Transverse colon (tissue), 4 donors: ENCODE data around the gene ZNF445. TPM values are rescaled to one million over a fixed set of nuclear protein-coding genes. Genes with fewer than 3 reads are reported as not detected.
"Not testable (repeated sequence)": the region's sequence is repeated elsewhere in the genome, so short reads cannot be mapped to it uniquely, and the experiment has no call there.

Source experiments
- DNase-seq: peaks from one replicate; pipeline ENCODE4 v3.0.0-alpha.2; 2019
- H3K27ac ChIP-seq, 4 donors: fragments of 200-600 bp; sonication (generic); 2 replicates each; pipeline ENCODE4 v1.5.1; 2016 to 2018; ENCODE audit warnings: inconsistent platforms in 4 of 4
- H3K27me3 ChIP-seq: fragments of 200-600 bp; sonication (generic); 2 replicates; pipeline ENCODE4 v1.5.1; 2017; ENCODE audit warnings: inconsistent platforms
- H3K36me3 ChIP-seq, 4 donors: fragments of 200-600 bp; sonication (generic); 2 replicates each; pipeline ENCODE4 v1.5.1; 2017 to 2019; ENCODE audit warnings: inconsistent platforms in 4 of 4
- H3K4me1 ChIP-seq, 4 donors: fragments of 200-600 bp; sonication (generic); 2 replicates each; pipeline ENCODE4 v1.5.1; 2017 to 2020; ENCODE audit warnings: inconsistent platforms in 4 of 4
- H3K4me3 ChIP-seq, 4 donors: fragments of 200-600 bp; sonication (generic); 1 replicate in 1 of 4; 2 replicates in 3 of 4; pipeline versions ENCODE4 v1.5.1 to v1.6.1; 2017 to 2019; ENCODE audit warnings: inconsistent platforms in 4 of 4
- H3K9me3 ChIP-seq, 2 donors: fragments of 200-600 bp; sonication (generic); 2 replicates each; pipeline ENCODE4 v1.5.1; 2017 to 2019; ENCODE audit warnings: inconsistent platforms in 2 of 2
- EP300 ChIP-seq: sonication (generic); formaldehyde crosslinking; IDR thresholded peaks from one replicate; pipeline ENCODE4 v1.6.1; 2017; ENCODE audit warnings: antibody characterized with exemption, low read depth
- POLR2A ChIP-seq: fragments of 450-650 bp; IDR thresholded peaks from one replicate; pipeline ENCODE4 v1.6.1; 2016; ENCODE audit warnings: antibody characterized with exemption, mild to moderate bottlenecking, moderate library complexity
- POLR2AphosphoS5 ChIP-seq, 3 donors: sonication (generic); formaldehyde crosslinking; IDR thresholded peaks; one replicate each; pipeline ENCODE4 v1.6.1; 2016; ENCODE audit warnings: antibody characterized with exemption in 3 of 3
- WGBS, 2 donors: methylation state at CpG; one replicate each; pipeline ENCODE4 v1.1.5; 2018; ENCODE audit warnings: low coverage in 1 of 2; 5-methylcytosine and 5-hydroxymethylcytosine counted together
- in situ Hi-C, 4 donors: fragments of 200-750 bp; cut with MboI; loops; one replicate each; pipeline versions ENCODE4 v1.15.0 to v1.15.1; 2017; ENCODE audit warnings: low sequenced_read_pairs in 3 of 4, low pct_ligation_motif_present in 1 of 4, low pct_unique_long_range_greater_than_20kb in 1 of 4
- intact Hi-C: fragments of 100-400 bp; cut with DNase I; formaldehyde crosslinking; loops from one replicate; pipeline ENCODE4 v1.15.1; 2023; ENCODE audit warnings: low total_unique reads
- total RNA-seq, 4 donors: library from RNA; depleted of rRNA; stranded (reverse); fragments of >200 nt; gene quantifications; one replicate each; pipeline ENCODE4 v1.1.0, GENCODE V29; 2016
- TF ChIP-seq, protein P1 (sequence below), 5 experiments: fragments of 200-600 bp in 3 of 5; fragments of 450-650 bp in 2 of 5; sonication (generic) in 3 of 5; IDR thresholded peaks; 1 replicate in 2 of 5; 2 replicates in 3 of 5; pipeline ENCODE4 v1.5.1; 2016 to 2017; ENCODE audit warnings: antibody characterized with exemption in 5 of 5, inconsistent platforms in 3 of 5, mild to moderate bottlenecking in 2 of 5, moderate library complexity in 1 of 5

Gene ZNF445
- total RNA-seq, 4 donors from 2014 or later: 6.8 to 12.7 (median 8.6) TPM

DNA sequence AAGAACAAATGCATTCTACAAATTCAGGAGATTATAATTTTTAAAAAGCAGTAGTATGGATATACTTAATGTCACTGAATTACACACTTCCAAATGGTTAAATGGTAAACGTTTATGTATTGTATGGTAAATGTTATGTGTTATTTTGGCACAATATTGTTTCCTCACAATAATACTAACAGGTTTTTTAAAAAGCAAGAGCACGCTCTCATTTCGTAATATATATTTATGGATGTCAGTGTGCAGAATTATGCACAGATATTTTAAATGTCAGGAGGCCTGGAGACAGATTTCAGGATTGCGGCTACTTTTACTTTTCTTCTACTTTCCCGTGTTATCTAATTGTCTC is 533 bp downstream of the ZNF445 start:
- Histone ChIP-seq H3K27me3 (no peaks in the 10 kb centered on the region), H3K4me3 (peak overlapping the region; percentile 74 to 88 (median 81)), H3K4me1 (peaks cover 5 to 35% (median 12%) of the 10 kb centered on the region in 4 donors), H3K9me3 (no peaks in the 10 kb centered on the region), H3K36me3 (no peaks in the 10 kb centered on the region), H3K27ac (peak overlapping the region; percentile 81 to 87 (median 84))
- no peak for DNase-seq
- in situ Hi-C loops: no loop called here
- 0% methylated on average over 5 of the region's 5 CpGs for WGBS, 2 donors
- TF ChIP-seq, protein P1, sequence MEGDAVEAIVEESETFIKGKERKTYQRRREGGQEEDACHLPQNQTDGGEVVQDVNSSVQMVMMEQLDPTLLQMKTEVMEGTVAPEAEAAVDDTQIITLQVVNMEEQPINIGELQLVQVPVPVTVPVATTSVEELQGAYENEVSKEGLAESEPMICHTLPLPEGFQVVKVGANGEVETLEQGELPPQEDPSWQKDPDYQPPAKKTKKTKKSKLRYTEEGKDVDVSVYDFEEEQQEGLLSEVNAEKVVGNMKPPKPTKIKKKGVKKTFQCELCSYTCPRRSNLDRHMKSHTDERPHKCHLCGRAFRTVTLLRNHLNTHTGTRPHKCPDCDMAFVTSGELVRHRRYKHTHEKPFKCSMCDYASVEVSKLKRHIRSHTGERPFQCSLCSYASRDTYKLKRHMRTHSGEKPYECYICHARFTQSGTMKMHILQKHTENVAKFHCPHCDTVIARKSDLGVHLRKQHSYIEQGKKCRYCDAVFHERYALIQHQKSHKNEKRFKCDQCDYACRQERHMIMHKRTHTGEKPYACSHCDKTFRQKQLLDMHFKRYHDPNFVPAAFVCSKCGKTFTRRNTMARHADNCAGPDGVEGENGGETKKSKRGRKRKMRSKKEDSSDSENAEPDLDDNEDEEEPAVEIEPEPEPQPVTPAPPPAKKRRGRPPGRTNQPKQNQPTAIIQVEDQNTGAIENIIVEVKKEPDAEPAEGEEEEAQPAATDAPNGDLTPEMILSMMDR (IDR thresholded peaks at IDR 0.05): no peak
- TF ChIP-seq EP300 (no peak), POLR2AphosphoS5 (IDR thresholded peaks at IDR 0.05) (no peak), POLR2A (no peak)
- intact Hi-C loops: loop anchor here (5.0 kb wide), 1 partner anchor 35 kb away; no protein-coding TSS in a partner anchor

DNA sequence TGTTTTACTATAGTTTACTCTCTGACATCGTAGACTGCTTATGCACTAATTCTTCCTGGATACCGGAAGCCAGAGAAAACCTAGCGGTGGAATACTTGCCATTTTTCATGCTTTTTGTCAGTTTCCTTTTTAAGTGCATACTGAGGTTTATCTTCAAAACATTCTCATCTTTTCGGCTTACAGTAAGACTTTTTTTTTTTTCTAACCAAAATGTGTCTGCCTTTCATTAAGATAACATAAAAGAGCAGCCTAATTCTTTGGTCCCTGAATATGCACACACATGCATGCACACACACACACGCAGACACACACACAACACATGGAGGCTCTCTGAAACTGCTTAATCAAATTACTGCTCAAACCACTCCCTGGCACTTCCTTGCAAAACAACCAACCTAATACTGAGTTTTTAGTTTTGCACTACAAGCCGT is 1.3 kb downstream of the ZNF445 start:
- in situ Hi-C loops (no loop called here), intact Hi-C loops (loop anchor here (5.0 kb wide), 1 partner anchor 36 kb away; no protein-coding TSS in a partner anchor)
- Histone ChIP-seq H3K9me3 (no peaks in the 10 kb centered on the region), H3K27me3 (no peaks in the 10 kb centered on the region), H3K27ac (no peak overlapping the region), H3K4me3 (peak overlapping the region in 2 of 4 donors; percentile 80 to 88), H3K4me1 (peaks cover 5 to 42% (median 12%) of the 10 kb centered on the region in 4 donors), H3K36me3 (no peaks in the 10 kb centered on the region)
- WGBS, 2 donors: 15 to 24% methylated on average over 5 to 6 of the region's 6 CpGs
- no peak for DNase-seq
- TF ChIP-seq POLR2AphosphoS5 (IDR thresholded peaks at IDR 0.05) (no peak), EP300 (no peak)

DNA sequence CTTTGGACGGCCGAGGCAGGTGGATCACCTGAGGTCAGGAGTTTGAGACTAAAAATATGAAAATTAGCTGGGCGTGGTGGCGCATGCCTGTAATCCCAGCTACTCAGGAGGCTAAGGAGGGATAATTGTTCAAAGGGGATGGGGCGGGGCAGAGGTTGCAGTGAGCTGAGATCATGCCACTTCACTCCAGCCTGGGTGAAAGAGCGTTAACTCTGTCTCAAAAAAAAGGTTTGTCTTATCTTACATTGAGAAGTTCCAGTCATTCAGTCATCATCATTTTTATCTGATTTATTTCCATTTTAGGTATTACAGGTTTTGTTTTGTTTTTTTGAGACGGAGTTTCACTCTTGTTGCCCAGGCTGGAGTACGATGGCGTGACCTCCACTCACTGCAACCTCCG is 2.6 kb downstream of the ZNF445 start:
- H3K4me3 ChIP-seq, H3K36me3 ChIP-seq, in situ Hi-C loops, DNase-seq, H3K27ac ChIP-seq, H3K27me3 ChIP-seq, H3K9me3 ChIP-seq: not testable (repeated sequence)
- H3K4me1 ChIP-seq: peaks cover 5 to 45% (median 12%) of the 10 kb centered on the region in 4 donors
- intact Hi-C loops: loop anchor here (5.0 kb wide), 1 partner anchor 37 kb away; no protein-coding TSS in a partner anchor
- 90 to 95% methylated on average over 5 to 10 of the region's 10 CpGs for WGBS, 2 donors

DNA sequence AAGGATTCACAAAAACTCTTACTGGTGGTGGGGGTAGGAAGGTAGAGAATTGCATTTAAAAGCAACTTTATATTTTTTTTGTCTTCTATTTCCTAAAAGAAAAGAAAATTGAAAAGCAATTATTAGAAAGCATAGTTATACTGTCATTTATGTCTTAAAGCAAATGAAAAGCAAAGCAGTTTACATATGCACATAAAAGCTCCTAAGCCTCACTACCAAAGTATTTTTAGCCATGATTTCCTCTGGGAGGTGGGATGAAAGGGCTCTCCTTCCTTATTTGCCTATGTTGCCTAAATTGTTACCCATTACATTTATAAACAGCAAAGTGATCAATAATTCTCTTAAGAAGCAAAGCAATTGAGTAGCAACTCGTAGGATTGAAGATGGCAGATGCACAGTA is 7.0 kb downstream of the ZNF445 start:
- DNase-seq: no peak
- intact Hi-C loops (no loop called here), in situ Hi-C loops (no loop called here)
- Histone ChIP-seq H3K27ac (no peak overlapping the region), H3K9me3 (no peaks in the 10 kb centered on the region), H3K4me1 (peaks cover 0 to 27% (median under 1%) of the 10 kb centered on the region in 4 donors), H3K36me3 (no peaks in the 10 kb centered on the region), H3K27me3 (no peaks in the 10 kb centered on the region), H3K4me3 (no peak overlapping the region)
- 86 to 100% methylated on average over 1 of the region's 1 CpG for WGBS, 2 donors
- TF ChIP-seq POLR2A (no peak), POLR2AphosphoS5 (IDR thresholded peaks at IDR 0.05) (no peak), EP300 (no peak)
- TF ChIP-seq, protein P1 (IDR thresholded peaks at IDR 0.05): no peak

DNA sequence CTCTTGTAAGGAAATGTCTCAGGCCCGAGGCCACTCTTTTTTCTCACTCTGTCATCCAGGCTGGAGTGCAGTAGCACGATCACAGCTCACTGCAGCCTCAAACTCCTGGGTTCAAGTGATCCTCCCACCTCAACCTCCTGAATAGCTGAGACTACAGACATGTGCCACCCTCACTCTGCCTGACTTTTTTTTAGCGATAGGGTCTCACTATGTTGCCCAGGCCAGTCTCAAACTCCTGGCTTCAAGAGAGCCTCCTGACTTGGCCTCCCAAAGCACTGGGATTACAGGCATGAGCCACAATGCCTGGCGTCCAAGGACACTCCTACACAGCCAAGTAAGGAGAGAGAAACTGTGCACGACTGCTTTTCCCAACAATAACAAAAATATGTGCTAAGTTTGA is 7.6 kb downstream of the ZNF445 start:
- in situ Hi-C loops: no loop called here
- intact Hi-C loops: no loop called here

More for the DNA sequence above, 7.6 kb downstream of the ZNF445 start:
- no peak overlapping the region for H3K4me3 ChIP-seq
- H3K4me1 ChIP-seq: peaks cover 0 to 22% (median 0%) of the 10 kb centered on the region in 4 donors
- WGBS, 2 donors: 61 to 79% methylated on average over 3 to 5 of the region's 5 CpGs
- H3K27ac ChIP-seq: no peak overlapping the region
- no peaks in the 10 kb centered on the region for H3K36me3 ChIP-seq
- no peaks in the 10 kb centered on the region for H3K27me3 ChIP-seq
- no peak for DNase-seq
- H3K9me3 ChIP-seq: no peaks in the 10 kb centered on the region
- TF ChIP-seq, protein P1 (IDR thresholded peaks at IDR 0.05): no peak
- no peak for TF ChIP-seq POLR2A
- TF ChIP-seq POLR2AphosphoS5 (IDR thresholded peaks at IDR 0.05): no peak
- no peak for TF ChIP-seq EP300
